Heart right ventricle (tissue), 16 donors: ENCODE results near the gene LAMA2. TPM values are rescaled to one million over a fixed set of nuclear protein-coding genes. Genes with fewer than 3 reads are reported as not detected.

ENCODE experiments used
- ATAC-seq, 8 donors: fragments of 200-7000 bp; cut with Tn5 transposase; one replicate each; pipeline ENCODE4 v1.9.1; 2020; ENCODE audit warnings: mild to moderate bottlenecking in 8 of 8, moderate library complexity in 8 of 8, moderate number of reproducible peaks in 1 of 8
- DNase-seq, 2 donors: peaks; one replicate each; pipeline ENCODE4 v3.0.0-alpha.2; 2020
- H3K27ac ChIP-seq, 10 donors: fragments of 200-600 bp; sonication (generic) in 2 of 10; one replicate each; pipeline versions ENCODE4 v1.5.0 to v1.8.0; 2020 to 2022; ENCODE audit warnings: mild to moderate bottlenecking in 3 of 10
- H3K27me3 ChIP-seq, 7 donors: fragments of 200-600 bp; one replicate each; pipeline ENCODE4 v1.8.0; 2021 to 2022; ENCODE audit warnings: mild to moderate bottlenecking in 2 of 7
- H3K36me3 ChIP-seq, 9 donors: fragments of 200-600 bp; sonication (generic) in 1 of 9; one replicate each; pipeline versions ENCODE4 v1.5.0 to v1.8.0; 2020 to 2022; ENCODE audit warnings: mild to moderate bottlenecking in 2 of 9
- H3K4me1 ChIP-seq, 9 donors: fragments of 200-600 bp; sonication (generic) in 1 of 9; one replicate each; pipeline versions ENCODE4 v1.5.0 to v1.8.0; 2020 to 2022; ENCODE audit warnings: mild to moderate bottlenecking in 4 of 9
- H3K4me3 ChIP-seq, 10 donors: fragments of 200-600 bp; sonication (generic) in 2 of 10; one replicate each; pipeline versions ENCODE4 v1.5.0 to v1.8.0; 2020 to 2022; ENCODE audit warnings: mild to moderate bottlenecking in 7 of 10, moderate library complexity in 2 of 10
- H3K9me3 ChIP-seq, 11 donors: fragments of 200-600 bp in 10 of 11; sonication (generic) in 2 of 11; one replicate each; pipeline versions ENCODE4 v1.5.0 to v1.8.0; 2013 to 2022; ENCODE audit warnings: mild to moderate bottlenecking in 2 of 11, control low read depth in 1 of 11, moderate library complexity in 1 of 11
- CTCF ChIP-seq, 9 donors: fragments of 200-600 bp; sonication (generic) in 2 of 9; IDR thresholded peaks; one replicate each; pipeline versions ENCODE4 v1.5.0 to v1.8.0; 2021 to 2022; ENCODE audit warnings: antibody characterized with exemption in 9 of 9, mild to moderate bottlenecking in 5 of 9, moderate library complexity in 1 of 9
- WGBS, 2 donors: extraction: QIAGEN DNeasy Blood & Tissue Kit; methylation state at CpG; one replicate each; pipeline ENCODE4 v1.1.7; 2013; ENCODE audit warnings: inconsistent platforms in 1 of 2; 5-methylcytosine and 5-hydroxymethylcytosine counted together
- intact Hi-C, 10 donors: fragments of 100-400 bp; cut with DNase I; formaldehyde crosslinking; loops; one replicate each; pipeline versions ENCODE4 v1.11.1 to v1.14.2; 2022
- polyA plus RNA-seq, 2 donors: library from polyadenylated mRNA; stranded (reverse); fragments of 200-250 nt; gene quantifications; one replicate each; pipeline ENCODE4 v1.2.3, GENCODE V29; 2013
- total RNA-seq, 10 donors: library from RNA; stranded (reverse); fragmentation: NEBNext Ultra II Directional in 3 of 10; extraction: Animal tissue kit (Norgen Biotek cat#: 25700) in 3 of 10; gene quantifications; one replicate each; pipeline versions ENCODE4 v1.2.1 to v1.2.4, GENCODE V29; 2021 to 2023
- donor health status: Arrhythmogenic right ventricular cardiomyopathy.
- donor health status: ischemic (EF 13 %, LVEDD 7.1; RV severe dilation, severe dysfunction).
- donor health status: healthy with polysubstance abuse.
- donor health status: DM: no; HTN: yes; CAD: no.
- donor health status: DM: no; HTN: no; CAD: no.
- donor health status: ischemic (EF 25% LVEDD 6.9; RV normal size, moderate dysfunction).
- donor health status: ischemic (EF 25% LVEDD 5.7; RV mildly dilated, moderate dysfunction).
- donor health status: healthy.
- donor health status: DM: yes; HTN: yes; CAD: no.
- donor health status: Ischemic cardiomyopathy.
- donor health status: ischemic (EF 35%, LVEDD 5.7; RV mildly dilated, moderate dysfunction).
- donor health status: nonischemic (EF 11% LVEDD 7.7; RV severe dilation, severe dysfunction).
- donor health status: DM: yes; HTN: yes; CAD: no.
- donor health status: PGD.
- donor health status: ischemic (EF 29% LVEDD 5.4; RV normal size, mild dysfunction).
- donor health status: nonischemic (EF 23%, LVEDD 6.1; RV moderate dilation, normal function).

LAMA2 gene
- total and polyA plus RNA-seq, 12 donors = 31.1 to 293 (median 223) TPM

DNA sequence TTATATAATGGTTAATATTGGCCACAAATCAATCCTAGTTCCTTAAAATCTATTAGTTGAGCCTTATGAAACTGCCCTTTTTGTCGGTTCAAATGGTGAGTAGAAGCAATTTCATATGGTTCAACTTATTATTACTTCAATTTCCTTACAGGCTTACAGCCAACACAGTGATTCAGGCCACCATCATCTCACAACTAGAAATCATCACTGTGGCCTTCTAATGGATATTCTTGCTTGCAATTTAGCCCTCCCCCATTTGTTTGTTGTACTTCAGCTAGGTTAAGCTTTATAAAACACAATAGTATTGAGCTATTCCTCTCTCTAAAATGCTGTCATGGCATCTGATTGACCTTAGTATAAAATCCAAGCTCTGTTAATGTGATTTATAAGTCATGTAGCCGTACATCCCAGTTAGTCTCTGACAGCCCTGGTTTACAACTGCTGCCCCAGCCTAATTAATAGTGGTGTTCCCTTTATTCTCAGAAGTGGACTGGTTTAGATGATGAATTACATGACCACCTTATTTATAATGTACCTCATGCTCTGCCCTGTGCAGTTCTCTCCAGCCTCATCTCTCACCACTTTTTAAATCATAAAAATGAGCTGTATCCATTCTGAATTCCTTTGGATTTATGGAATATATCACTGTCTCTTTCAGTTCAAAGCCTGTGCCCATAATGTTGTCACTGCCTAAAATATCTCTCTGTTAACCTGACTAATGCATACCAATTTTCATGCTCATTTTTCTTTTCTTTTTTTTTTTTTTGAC is 36.7 kb downstream of the LAMA2 start:
- intact Hi-C loops = no loop called here
- peak in 3 of 8 donors; percentile 8 to 16 (median 15) for ATAC-seq
- Histone ChIP-seq H3K27me3 (no peaks in the 10 kb centered on the region), H3K36me3 (peaks cover 0 to 7% (median 0%) of the 10 kb centered on the region in 9 donors), H3K27ac (no peak overlapping the region), H3K4me1 (peaks cover 2 to 54% (median 21%) of the 10 kb centered on the region in 9 donors), H3K9me3 (peaks cover 0 to 4% (median 0%) of the 10 kb centered on the region in 11 donors), H3K4me3 (no peak overlapping the region)
- TF ChIP-seq CTCF (IDR thresholded peaks at IDR 0.05) = no peak
- no peak for DNase-seq
- WGBS, 2 donors = 78 to 79% methylated on average over 2 of the region's 2 CpGs

DNA sequence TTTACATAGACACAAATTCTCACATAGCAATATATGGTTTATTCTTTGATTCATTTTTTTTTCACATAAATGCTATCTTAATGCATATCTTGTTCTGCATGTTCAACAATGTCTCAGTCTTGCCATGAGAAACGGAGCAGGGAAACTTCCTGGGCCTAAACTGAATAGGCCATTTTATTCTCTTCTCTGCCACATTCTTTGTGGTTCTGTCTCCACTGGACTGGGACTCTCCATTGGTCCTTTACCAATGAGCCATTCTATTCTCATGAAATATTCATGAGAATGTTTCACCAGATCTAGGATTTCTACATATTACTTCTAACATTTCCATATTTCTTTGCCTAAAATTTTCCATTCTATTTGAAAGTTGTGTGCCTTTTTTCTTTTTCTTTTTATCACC is 42.8 kb downstream of the LAMA2 start:
- Histone ChIP-seq H3K9me3 (peaks cover 0 to 4% (median 0%) of the 10 kb centered on the region in 11 donors), H3K27ac (no peak overlapping the region), H3K4me3 (no peak overlapping the region), H3K36me3 (peaks cover 0 to 31% (median 7%) of the 10 kb centered on the region in 9 donors), H3K27me3 (no peaks in the 10 kb centered on the region), H3K4me1 (peaks cover 0 to 26% (median 10%) of the 10 kb centered on the region in 9 donors)
- intact Hi-C loops = no loop called here
- DNase-seq (no peak), ATAC-seq (no peak)
- TF ChIP-seq CTCF (IDR thresholded peaks at IDR 0.05) = no peak
- 55 to 66% methylated on average over 1 of the region's 1 CpG for WGBS, 2 donors

DNA sequence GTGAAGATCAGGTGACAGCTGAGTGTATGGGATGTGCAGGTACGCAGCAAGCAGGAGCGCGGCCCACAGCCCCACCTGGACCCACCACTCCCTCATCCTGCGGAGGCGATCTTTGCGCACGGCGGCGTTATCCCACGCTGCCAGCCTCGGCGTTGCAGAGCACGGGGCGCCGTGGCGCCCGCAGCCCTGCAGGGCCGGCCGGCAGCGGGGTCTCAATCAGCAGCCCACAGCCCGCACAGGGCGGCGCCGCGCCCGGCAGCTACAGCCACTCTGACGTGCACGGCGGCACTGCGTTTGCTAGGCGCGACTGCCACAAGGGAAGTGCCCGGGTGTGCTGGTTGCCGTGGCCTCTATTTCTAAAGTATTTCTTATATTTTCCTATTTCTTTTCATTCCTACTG is 46.9 kb downstream of the LAMA2 start:
- Histone ChIP-seq H3K4me1 (peaks cover 0 to 35% (median 4%) of the 10 kb centered on the region in 9 donors), H3K9me3 (no peaks in the 10 kb centered on the region), H3K36me3 (peaks cover 0 to 30% (median 10%) of the 10 kb centered on the region in 9 donors), H3K27ac (no peak overlapping the region), H3K4me3 (no peak overlapping the region), H3K27me3 (no peaks in the 10 kb centered on the region)
- peak in 5 of 8 donors; percentile 10 to 75 (median 22) for ATAC-seq
- intact Hi-C loops = no loop called here
- 53 to 56% methylated on average over 34 of the region's 34 CpGs for WGBS, 2 donors
- DNase-seq = peak in 1 of 2 donors; percentile 14
- no peak for TF ChIP-seq CTCF (IDR thresholded peaks at IDR 0.05)

GRCh38 chr6:128930321-128930720 is 47.4 kb downstream of the LAMA2 start:
- 70 to 72% methylated on average over 5 of the region's 5 CpGs for WGBS, 2 donors
- TF ChIP-seq CTCF (IDR thresholded peaks at IDR 0.05) = no peak
- no peak overlapping the region for H3K4me3 ChIP-seq
- DNase-seq (no peak), ATAC-seq (peak in 1 of 8 donors; percentile 40)
- H3K4me1 ChIP-seq = peaks cover 0 to 35% (median 4%) of the 10 kb centered on the region in 9 donors
- no peak overlapping the region for H3K27ac ChIP-seq
- H3K27me3 ChIP-seq = no peaks in the 10 kb centered on the region
- intact Hi-C loops = no loop called here
- no peaks in the 10 kb centered on the region for H3K9me3 ChIP-seq
- H3K36me3 ChIP-seq = peaks cover 0 to 30% (median 10%) of the 10 kb centered on the region in 9 donors
